Renal cortex interstitium (tissue), 11 donors: ENCODE measurements around the gene CCDC154. TPM values are rescaled to one million over a fixed set of nuclear protein-coding genes. Genes with fewer than 3 reads are reported as not detected.
"Not testable (repeated sequence)": the region's sequence is repeated elsewhere in the genome, so short reads cannot be mapped to it uniquely, and the experiment has no call there.

Experiments used
- DNase-seq, 11 donors: peaks; one replicate each; pipeline ENCODE4 v3.0.0-alpha.2; 2013; ENCODE audit warnings: low read depth in 9 of 11, low spot score in 4 of 11; ENCODE audit errors: extremely low read depth in 1 of 11
- polyA plus RNA-seq, 3 donors: library from polyadenylated mRNA; unstranded; fragments of 120-200 nt; gene quantifications; one replicate each; pipeline ENCODE4 v1.2.1, GENCODE V29; 2013; ENCODE audit not compliant: insufficient read length in 3 of 3

Gene CCDC154
- polyA plus RNA-seq, 3 donors: 2.0 to 3.9 (median 3.6) TPM

DNA sequence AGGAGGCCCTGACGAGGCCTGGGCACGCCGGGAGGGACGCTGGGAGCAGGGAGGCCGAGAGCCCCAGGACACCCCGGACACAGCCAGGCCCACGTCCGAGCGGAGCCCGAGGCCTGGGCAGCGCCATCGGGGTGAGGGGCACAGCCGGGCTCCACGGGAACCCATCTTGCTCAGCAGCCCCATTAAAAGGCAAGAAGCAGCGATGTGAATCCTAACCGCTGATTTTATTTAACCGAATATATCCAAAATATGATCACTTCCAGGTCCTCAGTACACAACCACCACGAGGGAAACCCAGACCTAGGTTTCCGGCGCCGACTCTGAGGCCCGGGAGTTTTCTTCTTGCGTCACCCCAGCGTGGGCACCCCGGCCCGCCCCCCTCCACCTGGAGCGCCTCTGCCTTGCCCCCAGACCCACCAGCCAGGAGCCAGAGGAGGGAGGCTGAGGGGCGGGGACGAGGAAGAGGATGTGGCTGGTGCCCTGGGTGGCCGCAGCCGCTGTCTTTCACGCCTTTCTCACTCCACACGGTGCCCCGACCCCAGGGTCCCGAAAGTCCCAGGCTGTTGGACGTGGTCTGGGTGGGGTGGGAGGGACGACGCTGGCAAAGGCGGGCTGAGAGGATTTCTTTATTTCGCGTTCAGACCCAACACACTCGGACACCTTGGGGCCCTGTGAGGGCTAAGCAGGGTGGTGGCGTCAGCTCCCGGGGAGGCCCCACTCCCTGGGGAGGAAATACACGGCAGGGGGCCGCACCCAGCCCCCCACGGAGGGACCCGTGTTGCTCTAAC is 568 bp upstream of the CCDC154 start:
- DNase-seq: no peak

DNA sequence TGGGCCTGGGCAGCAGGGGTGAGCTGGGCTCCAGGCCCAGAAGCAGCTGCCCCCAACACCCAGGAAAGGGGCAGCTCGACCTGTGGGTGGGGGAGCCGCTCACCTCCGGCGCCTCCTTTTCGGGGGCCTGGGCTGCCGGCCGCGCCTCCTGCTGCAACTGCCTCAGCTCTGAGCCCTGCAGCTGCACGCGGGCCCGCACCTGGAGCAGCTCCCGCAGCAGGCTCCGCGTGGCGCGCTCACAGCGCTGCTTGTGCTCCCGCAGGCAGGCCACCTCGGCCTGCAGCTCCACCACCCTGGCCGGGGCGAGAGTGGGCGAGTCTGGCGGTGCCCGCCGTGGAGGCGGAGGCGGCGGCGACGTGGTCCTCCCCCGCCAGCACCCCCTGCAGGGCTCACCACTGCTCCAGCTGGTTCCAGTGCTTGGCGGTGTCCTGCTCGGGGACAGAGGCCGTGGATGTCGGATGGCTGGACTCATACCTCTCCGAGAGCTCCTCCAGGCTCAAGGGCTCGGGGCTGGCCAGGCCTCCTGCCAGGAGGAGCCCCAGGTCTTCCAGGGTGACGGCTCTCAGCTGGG is 868 bp downstream of the CCDC154 start:
- no peak for DNase-seq

DNA sequence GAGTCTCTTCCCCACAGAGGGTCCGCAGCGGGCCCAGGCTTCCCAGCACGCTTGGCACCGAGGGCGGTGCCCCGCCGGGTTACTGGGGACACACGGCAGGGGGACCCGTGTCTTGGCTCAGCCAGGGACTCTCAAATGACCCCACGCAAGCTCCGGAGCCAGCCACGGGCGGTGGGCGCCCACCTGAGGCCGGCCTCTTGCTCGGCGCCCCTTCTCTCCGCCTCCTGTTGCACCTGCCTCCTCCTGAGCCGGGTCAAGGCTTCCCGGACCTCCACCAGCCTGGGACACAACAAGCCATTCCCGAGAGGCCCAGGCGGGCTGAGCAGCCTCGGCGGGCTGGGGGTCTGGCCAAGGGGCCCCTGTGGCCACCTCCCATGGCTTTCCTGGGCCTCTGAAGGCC is 1.7 kb downstream of the CCDC154 start:
- no peak for DNase-seq

DNA sequence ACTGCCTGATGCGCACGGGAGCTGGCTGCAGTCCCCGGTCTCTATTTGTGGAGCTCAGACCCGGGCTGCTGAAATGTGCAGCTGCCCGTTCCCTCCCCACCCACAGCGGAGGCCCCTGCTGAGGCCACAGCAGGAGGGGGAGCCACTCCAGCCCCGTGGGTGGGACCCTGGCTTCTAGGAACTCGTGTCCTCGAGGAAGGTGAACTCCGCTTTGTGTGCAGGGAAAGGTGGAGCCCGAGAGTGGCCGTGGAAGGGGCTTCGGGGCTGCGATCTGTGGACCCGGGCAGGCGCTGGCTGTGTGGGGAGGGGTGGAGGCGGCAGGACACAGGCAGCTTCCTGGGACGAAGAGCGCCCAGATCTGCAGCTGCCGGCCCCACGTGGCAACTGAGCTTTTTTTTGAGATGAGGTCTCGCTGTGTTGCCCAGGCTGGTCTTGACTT is 2.9 kb downstream of the CCDC154 start:
- no peak for DNase-seq

DNA sequence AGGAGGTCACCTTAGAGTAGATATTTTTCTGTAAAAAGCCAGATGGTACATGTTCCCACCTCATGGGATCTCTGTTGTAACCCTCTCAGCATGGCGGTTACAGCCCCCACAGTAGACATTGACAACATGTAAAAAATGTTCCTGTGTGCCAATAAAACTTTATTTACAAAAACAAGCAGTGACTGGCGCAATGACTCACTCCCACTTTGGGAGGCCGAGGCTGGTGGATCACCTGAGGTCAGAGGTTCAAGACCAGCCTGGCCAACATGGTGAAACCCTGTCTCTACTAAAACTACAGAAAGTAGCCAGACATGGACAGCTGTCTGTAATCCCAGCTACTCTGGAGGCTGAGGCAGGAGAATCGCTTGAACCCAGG is 4.7 kb downstream of the CCDC154 start:
- not testable (repeated sequence) for DNase-seq

DNA sequence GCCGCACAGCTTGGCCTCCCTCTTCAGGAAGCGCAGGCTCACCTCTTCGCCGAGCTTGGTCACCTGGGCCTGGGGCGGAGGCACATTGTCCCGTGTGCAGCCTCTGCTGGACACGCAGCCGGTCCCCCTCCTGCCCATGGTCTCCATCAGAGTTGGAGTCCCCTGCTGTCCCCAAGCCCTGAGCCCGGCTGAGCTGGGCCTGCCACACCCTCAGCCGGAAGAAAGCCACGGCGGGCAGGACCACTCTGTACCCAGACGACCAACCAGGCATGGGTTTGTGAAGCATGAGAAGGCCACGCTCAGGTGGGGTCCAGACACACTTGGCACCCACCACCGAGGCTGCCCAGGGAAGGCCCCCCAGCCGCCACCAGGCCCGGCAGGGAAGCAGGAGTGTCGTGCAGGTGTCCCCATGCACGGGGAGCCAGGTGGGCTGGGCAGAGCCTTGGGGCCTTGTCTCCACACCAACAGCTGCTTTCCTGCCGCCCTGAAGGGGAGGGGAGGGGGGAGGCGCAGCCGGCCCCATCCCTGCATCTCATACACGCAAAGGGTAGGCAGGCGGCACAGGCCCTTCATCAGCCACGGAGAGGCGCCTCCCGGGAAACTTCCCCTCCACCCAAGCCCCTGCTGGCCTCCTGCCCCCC is 5.2 kb downstream of the CCDC154 start:
- no peak for DNase-seq

DNA sequence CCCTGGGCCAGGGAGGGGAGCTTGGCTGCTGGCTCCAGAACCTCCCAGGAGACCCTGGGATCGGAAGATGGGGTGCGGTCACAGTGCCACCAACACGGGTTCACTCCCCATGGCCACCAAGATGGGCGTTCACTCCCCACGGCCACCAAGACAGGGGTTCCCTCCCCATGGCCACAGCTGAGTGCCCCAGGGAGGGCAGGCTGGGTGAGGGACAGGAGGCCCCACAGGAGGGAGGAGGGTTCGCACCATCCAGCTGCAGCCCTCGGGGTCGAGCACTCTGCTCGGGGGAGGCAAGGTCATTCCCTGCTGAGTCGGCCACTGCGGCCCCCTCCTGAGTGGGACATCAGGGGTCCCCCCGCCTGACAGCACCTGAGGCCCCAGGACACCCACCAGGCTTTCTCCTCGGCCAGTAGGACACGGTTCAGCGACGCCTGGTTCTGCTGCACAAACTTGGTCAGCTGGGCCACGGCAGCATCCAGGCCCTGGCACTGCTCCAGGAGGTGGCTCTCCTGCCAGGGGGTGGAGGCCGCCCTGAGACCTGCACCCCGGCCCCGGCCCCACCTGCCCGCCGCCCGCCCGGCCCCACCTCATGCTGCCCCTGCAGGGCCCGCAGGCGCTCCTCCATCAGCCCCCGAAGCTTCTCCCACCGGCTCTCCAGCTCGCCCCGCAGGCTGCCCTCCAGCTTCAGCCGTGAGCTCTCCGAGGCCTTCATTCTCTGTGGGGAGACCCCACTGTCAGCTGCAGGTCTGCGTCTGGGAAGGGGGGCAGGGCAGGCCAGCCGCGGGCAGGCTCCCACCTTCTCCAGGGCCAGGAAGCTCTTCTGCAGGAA is 5.9 kb downstream of the CCDC154 start:
- no peak for DNase-seq

DNA sequence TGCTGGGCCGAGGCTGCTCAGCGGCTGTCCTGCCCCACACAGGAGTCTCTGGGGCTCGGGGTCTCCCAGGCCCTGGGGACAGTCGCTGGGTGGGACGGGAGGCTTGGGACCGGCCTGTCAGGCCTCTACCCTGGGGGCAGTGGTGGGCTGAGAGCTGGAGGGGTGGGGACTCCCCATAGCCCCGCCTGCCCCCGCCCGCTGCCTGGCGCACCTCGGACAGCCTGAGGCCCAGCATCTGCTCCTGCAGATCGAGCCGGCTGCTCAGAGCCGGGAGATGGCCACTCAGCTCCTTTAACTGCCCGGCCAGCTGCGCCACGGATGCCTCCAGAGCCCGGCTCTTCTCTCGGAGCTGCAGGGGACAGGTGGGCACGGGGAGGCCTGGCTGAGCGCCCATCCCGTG is 6.8 kb downstream of the CCDC154 start:
- no peak for DNase-seq

DNA sequence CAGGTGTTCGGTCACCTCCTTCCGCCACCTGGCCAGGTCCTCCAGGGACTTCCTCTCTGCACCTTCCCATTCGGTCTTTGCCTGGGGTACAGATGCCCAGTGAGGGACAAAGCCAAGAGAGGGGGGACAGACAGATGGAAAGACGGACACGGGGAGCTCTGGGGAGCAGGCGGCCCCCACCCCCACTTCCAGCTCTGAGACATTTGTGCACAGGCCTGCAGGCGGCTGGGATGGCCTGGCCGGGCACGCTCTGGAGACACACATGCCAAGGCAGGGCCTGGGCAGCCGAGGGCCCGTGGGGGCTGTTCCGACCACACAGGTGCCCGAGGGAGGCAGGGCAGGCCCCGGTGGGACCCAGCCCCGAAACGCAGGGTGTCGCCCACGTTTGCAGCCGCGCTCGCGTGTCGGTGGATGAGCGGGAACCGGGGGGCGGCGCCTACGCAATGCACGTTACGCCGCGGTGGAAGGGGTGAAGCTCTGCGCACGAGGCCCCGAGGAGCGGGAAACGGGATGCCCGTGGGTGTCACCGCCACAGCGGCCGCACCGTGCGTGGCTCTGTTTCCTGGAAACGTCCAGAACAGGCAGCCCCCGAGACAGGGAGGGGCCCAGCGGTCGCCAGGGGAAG is 7.5 kb downstream of the CCDC154 start:
- DNase-seq: no peak

DNA sequence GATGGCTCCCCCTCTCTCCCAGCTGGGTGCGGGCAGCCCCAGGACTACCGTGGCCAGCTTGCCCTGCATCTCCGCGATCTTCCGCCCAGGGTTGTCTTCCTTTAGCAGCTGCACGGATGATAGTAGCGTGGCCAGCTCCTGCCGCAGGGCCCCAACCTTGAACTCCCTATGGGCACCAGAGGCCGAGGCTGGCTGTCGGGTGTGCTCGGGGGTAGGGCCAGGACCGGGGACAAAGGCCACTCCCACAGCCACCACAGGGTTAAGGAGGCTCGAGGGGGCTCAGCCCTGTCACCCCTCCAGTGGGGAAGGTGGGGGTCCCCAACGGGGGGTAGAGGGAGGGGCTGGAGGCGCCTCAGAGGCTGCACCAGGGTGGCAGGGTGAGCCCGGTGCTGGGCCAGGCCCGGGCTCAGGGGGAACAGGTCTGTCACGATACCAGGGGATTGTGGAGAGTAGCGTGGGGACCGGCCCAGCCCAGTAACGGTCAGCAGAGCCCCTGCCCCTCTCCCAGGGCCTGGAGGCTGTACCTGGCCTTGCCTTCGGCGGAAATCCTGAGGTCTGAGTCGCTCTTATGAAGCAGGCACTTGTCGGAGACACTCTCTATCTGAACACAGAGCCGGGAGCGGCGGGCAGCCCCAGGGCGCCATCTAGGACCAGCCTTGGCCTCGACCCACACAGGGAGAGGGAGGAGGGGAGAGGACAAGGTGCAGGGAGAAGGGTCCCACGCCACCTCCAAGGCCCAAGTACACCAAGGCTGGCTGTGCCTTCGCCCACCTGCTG is 8.2 kb downstream of the CCDC154 start:
- DNase-seq: no peak

DNA sequence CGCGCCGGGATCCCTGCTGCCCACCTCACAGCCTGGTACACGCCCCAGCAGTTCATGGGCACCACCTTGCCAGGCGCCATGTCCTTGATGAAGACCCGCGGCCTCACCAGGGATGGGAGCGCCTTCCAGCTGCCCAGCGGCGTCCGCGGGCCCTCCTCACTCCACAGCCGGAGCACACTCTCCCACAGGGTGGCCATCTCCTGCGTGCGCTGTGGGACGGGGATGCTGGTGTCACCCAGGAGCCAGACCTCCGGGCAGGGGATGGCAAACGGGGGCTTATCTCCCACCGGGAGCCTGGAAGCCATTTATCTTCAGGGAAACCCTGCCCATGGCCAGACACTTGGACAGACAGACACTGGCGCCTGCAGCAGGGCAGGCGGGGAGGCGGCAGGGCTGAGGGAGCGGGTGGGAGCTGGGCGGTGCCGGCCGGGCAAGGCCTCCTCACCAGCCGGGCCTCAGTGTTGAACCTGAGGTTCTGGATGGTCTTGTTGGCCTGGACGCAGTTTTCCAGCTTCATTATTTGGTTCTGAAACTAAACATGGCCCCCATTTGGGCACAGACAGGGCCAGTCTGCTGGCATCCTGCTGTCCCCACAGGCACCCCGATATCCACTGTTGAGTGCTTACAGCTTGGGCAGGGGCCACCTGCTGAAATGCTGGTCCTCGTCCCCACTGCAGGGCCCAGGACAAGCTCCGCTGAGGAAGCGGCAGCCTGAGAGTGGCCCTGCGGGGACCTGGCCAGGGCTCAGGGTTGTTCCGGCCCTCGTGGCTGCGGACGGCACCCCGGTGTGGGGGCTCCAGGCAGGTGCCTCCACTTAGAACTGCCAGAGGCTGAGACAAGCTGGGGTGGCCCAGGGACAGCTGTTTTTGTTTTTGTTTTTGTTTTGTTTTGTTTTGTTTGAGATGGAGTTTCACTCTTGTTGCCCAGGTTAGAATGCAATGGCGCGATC is 9.4 kb downstream of the CCDC154 start:
- no peak for DNase-seq

DNA sequence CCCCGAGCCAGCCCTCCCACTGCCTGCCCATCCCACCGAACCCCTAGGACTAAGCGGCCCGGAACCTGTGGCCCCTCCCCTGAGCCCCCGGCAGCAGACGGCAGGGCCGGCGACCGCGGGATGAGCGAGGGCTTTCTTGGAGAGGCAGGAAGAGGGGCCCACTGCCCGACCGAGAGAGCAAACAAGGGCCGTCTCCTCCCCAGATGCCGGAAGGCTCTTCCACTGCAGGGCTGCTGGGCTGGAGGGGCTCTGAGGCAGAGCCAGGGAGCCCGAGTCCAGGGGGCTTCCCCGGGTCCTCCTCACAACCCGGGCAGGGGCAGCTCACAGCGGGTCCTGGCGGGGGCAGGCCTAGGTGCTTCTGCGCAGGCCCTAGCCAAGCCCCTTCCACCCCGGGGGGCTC is 10.6 kb downstream of the CCDC154 start:
- no peak for DNase-seq

DNA sequence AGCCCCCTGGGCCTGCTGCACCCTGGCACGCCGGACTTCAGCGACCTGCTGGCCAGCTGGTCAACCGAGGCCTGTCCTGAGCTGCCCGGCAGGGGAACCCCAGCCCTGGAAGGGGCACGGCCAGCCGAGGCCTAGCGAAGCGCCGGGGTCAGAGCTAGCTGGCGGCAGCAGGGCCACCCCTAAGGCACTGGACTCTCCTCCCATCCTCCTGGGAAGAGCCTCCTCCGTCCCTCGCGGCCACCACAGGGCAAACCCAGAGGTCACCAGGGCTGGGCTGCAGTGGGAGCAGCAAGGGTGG is 11.1 kb downstream of the CCDC154 start:
- no peak for DNase-seq

DNA sequence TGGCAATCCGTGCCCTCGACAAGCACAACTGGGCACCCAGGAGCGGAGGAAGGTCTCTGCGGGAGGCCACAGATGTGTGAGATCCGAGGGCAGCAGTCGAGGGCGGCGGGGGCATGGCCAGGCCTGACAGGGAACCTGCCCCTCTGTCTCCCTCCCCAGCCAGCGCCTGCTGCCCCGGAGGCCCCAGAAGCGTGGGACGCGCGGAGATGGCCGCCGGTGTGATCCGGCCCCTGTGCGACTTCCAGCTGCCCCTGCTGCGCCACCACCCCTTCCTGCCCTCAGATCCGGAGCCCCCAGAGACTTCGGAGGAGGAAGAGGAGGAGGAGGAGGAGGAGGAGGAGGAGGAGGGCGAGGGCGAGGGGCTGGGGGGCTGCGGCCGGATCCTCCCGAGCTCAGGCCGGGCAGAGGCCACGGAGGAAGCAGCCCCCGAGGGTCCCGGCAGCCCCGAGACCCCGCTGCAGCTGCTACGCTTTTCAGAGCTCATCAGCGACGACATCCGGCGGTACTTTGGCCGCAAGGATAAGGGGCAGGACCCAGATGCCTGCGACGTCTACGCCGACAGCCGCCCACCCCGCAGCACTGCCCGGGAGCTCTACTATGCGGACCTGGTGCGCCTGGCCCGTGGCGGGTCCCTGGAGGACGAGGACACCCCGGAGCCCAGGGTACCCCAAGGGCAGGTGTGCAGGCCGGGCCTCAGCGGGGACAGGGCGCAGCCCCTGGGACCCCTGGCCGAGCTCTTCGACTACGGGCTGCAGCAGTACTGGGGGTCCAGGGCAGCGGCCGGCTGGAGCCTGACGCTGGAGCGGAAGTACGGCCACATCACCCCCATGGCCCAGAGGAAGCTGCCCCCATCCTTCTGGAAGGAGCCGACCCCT is 11.7 kb downstream of the CCDC154 start:
- no peak for DNase-seq

DNA sequence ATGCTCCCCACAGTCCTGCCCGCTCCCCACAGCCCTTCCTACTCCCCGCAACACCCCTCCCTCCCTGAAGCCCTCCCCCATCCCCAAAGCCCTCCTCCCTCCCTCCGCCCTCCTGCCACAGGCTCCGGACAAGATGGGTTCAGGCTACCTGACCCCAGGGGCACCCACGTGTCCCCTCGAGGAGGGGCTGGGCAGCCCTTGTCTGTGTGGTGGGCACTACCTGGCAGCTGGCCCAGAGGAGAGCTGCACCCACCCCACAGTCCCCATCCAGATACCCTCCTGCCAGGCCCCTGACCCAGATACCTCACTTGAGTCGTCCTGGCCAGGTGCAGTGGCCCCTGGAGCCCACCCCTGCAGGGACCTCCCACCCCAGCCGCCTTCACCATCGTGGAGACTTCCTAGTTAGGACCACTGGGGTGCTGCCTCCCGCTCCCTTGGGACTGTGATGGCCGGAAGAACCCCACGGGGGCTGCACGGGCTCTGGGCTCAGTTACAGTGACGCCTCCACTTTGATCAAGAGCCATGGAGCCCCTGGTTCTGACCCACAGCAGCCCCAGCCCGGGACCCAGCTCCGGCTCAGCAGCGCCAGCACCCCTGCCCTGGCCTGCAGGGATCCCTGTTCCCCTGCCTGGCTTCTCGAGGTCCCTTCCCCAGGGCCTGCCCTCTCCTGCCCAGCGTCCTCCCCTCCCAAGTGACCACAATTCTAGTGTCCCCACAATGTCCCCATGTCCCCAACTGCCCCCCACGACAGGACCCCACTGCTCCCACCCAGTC is 12.7 kb downstream of the CCDC154 start:
- no peak for DNase-seq
